Prostate gland (tissue), 2 donors: Measurements from ENCODE around the gene RMND5B.

Experiments used
- CTCF ChIP-seq, 4 experiments: fragments of 200-600 bp in 2 of 4; fragments of 450-650 bp in 2 of 4; sonication (generic) in 2 of 4; IDR thresholded peaks; 1 replicate in 3 of 4; 2 replicates in 1 of 4; pipeline ENCODE4 v1.5.1; 2016 to 2019; ENCODE audit warnings: antibody characterized with exemption in 4 of 4, mild to moderate bottlenecking in 2 of 4, moderate library complexity in 2 of 4
- POLR2AphosphoS5 ChIP-seq: sonication (generic); formaldehyde crosslinking; IDR thresholded peaks from one replicate; pipeline ENCODE4 v1.6.1; 2017; ENCODE audit warnings: antibody characterized with exemption

DNA sequence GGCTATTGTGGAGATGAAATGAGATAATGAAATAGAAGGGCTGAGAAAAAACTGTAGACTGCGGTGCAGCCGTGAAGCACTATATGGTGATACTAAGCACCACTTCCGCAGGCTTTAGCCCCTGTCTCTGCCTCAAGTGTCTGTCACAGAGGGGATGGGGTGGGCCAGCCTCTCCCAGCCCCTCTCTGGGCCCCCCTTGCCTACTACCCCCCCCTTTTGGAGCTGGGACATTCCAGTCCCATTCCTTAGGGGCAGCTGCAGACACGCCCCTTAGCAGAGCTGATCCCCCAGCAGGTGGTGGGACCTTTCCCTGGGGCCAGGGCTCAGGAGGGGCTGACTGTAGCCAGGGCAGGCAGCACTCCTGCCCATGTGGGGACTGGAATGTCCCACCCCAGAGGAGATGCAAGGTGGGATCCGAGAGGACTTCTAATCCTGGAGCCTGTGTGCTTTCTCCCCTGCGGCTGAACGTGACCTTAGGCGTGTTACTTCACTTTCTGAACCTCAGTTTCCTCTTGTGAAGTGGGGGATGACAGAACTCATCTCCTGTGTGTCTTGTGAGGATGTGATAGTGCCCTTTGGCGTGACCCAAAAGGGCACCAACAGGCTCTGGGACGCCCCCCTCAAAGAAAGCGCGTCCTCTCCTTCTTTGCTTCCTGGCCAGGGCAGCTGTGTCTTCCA lies 15.5 kb upstream of the RMND5B start:
- TF ChIP-seq CTCF (IDR thresholded peaks at IDR 0.05) = no peak
- TF ChIP-seq POLR2AphosphoS5 = no peak
